ENCODE results near the gene CDH23.
"Not testable (repeated sequence)": the region's sequence is repeated elsewhere in the genome, so short reads cannot be mapped to it uniquely, and the experiment has no call there.

CDH23 gene

DNA sequence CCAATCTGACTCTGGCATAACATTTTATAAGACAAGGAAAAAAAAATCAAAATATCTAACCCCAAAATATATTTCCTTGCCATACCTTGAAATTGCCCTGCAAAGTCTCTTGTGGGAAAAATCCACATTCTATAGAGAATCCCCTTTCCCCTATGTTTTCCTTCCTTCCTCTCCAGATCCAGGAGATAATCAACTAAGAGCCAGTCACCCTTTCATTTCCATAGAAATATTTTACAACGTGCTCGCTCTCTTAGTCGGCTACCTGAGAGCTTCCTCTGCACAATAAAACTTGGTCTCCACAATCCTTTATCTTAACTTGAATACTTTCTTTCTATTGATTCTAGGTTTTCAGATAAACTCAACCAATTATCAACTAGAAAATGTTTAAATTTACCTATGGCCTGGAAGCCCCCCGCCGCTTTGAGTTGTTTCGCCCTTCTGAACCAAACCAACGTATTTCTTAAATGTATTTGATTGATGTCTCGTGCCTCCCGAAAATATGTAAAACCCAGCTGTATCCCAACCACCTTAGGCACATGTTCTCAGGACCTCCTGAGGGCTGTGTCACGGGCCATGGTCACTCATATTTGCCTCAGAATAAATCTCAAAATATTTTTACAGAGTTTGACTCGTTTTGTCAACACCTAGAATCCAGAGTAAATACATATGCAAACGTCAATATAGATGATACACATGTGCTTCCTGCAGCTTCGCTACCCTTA is 453.5 kb downstream of the CDH23 start:
- no peak for DNase-seq (ENCODE audit: low read depth, low spot score)

DNA sequence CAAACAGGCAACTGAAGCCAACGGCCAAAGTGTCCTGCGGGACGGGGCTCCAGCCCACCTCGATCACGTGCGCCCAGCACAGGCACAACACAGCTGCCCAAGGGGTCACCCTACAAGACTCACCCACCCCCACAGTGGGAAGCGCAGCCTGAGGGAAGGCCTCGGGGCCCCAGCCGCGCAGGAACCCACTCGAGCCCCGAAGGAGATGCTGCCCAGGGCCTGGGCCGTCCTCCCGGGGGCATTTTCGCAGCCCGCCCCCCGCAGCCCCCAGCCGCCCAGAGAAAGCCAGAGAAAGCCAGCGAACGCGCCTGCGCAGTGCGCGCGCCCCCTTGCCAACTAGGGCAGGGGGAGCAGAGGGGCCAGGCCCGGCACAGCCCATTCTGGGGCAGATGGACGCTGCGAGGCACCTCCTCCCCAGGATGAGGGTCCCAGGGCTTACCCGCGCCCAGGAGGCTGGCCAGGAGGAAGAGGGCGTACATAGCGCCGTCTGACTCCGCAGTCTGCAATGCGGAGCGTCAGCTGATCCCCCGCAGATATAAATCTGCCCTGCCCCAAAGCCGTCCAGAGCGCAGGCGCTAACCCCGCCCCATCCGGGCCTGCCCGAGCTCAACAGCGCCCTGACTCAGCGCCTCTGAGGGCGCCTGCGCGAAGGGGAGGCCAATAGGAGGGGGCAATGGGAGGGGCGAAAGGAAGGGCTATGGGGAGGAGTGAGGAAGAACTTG is 454.2 kb downstream of the CDH23 start, which contains the start of gene PSAP:
TSS of gene PSAP (minus strand) at position 509 of the 722 bp plus-strand sequence. CDS start at position 479, 30 bp downstream.
- peak; percentile 96 for DNase-seq (ENCODE audit: low read depth, low spot score)

DNA sequence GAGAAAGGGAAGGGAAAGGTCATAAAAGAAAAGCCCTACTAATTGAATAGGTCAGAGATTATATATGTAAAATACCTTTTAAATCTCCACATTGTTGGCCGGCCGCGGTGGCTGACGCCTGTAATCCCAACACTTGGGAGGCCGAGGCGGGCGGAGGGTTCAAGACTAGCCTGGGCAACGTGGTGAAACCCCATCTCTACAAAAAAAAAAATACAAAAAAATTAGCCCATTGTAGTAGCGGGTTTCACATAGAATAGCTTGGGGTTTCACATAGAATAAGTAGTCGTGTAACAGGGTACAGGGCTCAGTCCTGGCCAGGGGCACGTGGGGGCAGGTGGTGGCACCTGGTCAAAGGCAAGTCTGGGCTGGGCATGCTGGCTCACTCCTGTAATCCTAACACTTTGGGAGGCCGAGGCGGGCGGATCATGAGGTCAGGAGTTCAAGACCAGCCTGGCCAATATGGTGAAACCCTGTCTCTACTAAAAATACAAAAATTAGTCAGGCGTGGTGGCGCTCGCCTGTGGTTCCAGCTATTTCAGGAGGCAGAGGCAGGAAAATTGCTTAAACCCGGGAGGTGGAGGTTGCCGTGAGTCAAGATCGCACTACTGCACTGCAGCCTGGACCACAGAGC is 454.9 kb downstream of the CDH23 start:
- DNase-seq (ENCODE audit: low read depth, low spot score), result not testable (repeated sequence)

DNA sequence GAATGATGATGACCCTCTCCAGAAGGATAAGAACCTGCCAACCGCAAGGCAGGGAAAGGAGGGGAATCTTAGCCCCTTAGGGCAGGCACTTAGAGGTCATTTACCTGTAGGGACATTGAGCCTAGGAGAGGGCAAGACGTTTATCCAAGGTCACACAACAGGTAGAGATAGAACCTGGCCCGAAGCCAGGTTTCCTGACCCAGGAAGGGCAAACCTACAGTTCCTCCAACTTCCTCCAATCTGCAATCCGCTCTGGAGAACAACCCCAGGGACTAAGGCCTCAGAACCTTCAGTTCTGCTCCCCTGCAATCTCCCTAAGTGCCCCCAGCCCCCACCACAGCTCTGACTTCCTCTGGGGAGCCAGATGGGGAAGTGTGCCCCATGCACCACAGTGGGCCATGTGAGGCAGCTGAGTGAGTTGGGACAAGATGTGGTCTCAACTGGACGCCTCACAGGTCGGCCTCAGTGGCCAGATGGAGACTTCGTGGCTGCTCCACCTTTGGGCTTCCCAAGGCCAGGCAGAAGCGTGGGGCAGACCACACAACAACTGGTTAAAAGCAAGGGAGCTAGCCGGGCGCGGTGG is 455.7 kb downstream of the CDH23 start:
- DNase-seq (ENCODE audit: low read depth, low spot score), result no peak

DNA sequence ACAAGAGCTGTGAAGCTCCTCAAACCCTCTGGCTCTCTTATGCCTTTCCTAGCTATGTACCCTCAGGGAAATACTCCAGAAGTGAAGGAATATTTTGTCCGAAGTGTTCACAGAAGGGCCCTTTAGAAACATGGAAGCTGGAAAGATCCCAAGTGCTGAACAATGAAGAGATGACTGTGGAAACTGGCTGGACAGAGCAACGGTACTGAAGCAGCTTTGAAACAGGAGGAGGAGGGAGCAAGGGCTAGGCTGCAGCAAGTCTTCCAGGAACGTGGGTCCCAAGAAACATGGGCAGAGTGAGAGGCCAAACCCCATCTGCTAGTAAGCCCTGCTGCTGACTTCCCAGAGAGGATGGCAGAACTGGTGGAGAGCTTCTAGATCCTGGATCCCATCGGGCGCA is 457.3 kb downstream of the CDH23 start:
- DNase-seq (ENCODE audit: low read depth, low spot score), result no peak

DNA sequence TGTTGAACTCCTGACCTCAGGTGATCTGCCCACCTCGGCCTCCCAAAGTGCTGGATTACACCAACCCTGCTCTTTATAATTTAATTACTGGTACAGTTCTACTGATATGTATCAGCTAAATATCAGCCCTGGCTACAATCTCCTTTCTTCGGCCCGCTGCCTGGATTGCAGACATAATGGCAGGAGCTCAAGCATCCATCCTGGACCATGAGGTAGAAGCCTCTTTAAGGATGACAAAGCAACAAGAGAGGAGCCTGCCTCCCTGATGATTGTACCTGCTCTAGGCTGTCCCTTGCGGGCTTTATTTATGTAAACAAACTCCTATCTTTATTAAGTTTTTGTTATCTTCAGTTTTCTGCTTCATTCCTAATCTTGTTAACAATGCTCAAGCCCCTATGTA is 459.9 kb downstream of the CDH23 start:
- no peak for DNase-seq (ENCODE audit: low read depth, low spot score)

DNA sequence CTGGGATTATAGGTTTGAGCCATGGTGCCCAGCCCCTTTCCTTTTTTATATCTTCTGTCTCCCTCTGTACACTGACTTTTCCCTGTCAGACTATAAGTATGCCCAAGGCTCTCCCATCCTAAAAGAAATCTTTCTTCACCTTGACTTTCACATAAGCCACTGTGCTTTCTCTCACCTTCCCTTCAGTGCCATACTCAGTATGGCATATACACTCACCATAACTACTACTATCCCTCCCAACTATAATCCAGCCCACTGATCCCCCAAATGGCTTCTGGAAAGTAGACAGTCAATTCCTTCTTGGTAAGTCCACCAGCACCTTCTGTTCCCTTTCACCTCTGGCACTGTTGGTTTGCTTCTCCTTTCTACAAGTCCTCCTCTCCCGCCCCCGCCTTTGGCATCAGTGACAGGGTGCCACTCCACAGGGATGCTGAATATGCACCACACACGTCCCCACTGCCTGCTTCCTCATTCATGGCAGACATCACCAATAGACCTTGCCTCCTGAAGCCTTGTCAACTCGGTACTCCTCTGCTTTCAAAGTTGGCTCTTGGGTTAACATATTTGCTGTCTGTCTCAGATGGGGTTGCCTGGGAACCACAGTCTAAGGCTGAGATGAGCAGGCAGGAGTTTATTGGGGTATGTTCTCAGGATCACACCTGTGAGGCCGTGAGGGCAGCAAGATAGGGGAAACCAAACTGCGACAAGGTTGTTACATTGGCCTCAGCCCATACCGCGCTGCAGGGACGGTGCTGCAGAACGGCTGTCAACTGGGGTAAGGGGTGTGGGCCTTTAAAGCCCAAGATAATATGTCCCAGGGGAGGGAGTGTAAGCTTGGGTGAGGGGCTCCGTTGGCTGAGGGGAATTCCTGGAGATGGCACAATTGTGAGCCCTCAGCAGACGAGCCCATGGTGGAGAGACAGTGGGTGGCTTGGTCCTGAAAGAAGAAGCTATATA is 461.5 kb downstream of the CDH23 start:
- DNase-seq (ENCODE audit: low read depth, low spot score), result no peak

DNA sequence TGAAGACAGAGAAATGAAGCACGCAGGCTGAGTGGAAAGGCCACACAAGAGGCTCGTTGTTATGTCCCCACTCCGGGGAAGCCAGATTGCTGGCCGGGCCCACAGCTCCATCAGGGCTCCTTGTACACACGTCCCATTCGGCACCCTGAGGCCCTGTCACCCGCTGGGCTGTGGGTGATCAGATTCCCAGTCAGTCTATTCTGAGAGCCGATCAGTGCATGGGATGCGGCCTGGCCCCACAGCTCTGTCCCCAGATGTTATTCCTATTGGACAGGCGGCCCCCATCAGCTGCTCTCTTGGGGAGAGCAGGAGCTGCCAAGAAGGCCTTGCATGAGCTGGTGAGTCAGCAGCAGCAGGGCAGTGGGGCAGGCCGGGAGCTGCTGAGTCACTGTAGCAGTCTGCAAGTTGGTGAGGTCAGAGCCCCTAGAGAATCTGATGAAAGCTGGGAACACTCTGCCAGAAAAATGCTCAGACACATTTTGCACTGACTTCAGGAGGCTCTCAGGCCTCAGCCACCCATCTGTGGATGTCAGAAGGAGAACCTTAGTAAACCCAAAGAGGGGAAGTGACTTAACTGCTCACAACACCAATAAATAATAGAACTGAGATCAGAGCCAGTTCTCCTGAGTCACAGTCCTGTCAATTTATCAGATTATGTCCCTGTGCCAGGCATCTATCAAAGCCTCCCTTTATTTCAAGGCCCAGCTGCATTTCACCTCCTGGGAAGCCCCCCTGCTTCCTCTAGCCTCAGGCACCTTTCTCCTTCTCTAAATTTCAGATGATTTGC is 463.7 kb downstream of the CDH23 start:
- DNase-seq (ENCODE audit: low read depth, low spot score), result no peak

DNA sequence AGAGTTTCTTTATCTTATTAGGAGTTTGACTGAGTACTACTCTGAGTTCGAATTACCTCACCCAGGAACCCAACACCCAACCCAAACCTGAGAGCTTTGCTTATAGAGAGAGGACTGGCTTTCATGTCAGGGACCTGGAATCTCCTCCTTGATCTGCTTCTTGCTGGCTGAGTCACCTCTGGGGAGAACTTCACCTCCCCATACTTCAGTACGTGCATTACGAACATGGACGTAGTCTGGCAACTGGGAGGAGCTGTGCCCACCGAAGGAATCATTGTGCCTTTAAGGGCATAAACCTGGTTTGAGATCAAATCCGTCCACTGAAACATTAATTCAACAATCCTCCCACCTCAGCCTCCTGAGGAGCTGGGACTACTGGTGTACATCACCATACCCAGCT is 466.5 kb downstream of the CDH23 start:
- no peak for DNase-seq (ENCODE audit: low read depth, low spot score)

DNA sequence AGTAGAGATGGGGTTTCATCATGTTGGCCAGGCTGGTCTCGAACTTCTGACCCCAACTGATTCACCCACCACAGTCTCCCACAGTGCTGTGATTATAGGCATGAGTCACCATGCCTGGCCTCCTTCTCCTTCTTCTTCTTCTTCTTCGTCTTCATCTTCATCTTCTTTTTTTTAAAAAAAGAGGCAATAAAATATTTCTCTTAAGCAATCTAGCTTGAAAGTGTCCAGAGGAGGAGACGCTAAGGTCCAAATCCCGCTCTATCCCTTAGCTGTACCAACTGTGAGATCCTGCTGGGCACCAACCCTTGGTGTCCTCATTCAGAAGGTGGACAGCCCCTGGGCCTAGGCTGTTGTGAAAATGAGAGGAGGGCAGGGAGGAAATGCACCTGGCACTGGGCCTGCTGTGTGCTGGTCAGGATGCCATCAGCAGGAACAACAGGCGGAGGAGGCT is 468.2 kb downstream of the CDH23 start:
- DNase-seq (ENCODE audit: low read depth, low spot score), result no peak

All from activated CD4-positive, CD25-positive, alpha-beta regulatory T cell treated with anti-CD3 and anti-CD28 coated beads, Interleukin-2, amount 50 U/mL, for 16 hours (primary cell).